Endodermal cell (in vitro differentiated cells): ENCODE data around the gene ARPC5. TPM values are rescaled to one million over a fixed set of nuclear protein-coding genes. Genes with fewer than 3 reads are reported as not detected.
A peak's percentile ranks its signal among the peaks of the same experiment; 100 is the strongest.

Source experiments
- DNase-seq: peaks from one replicate; pipeline ENCODE4 v3.0.0-alpha.2; 2017
- H3K27ac ChIP-seq: 2 replicates; pipeline ENCODE4 v1.5.1; 2013; ENCODE audit warnings: mild to moderate bottlenecking, low read depth, low read length, moderate library complexity
- H3K27me3 ChIP-seq: 2 replicates; pipeline ENCODE4 v1.6.1; 2013; ENCODE audit warnings: mild to moderate bottlenecking, low read length, moderate library complexity; ENCODE audit not compliant: insufficient read depth, control insufficient read depth, poor library complexity, severe bottlenecking
- H3K36me3 ChIP-seq: 2 replicates; pipeline ENCODE4 v1.7.0; 2013; ENCODE audit warnings: mild to moderate bottlenecking, low read length, moderate library complexity; ENCODE audit not compliant: control insufficient read depth, insufficient read depth
- H3K4me1 ChIP-seq: one replicate; pipeline ENCODE4 v1.7.0; 2013; ENCODE audit warnings: low read length; ENCODE audit not compliant: control insufficient read depth, insufficient read depth
- H3K4me3 ChIP-seq: 2 replicates; pipeline ENCODE4 v1.5.1; 2013; ENCODE audit warnings: mild to moderate bottlenecking, low read length, moderate library complexity
- H3K9ac ChIP-seq: 2 replicates; pipeline ENCODE4 v1.6.1; 2013; ENCODE audit warnings: mild to moderate bottlenecking, low read length, moderate library complexity; ENCODE audit not compliant: poor library complexity, severe bottlenecking; ENCODE audit errors: extremely low read depth
- H3K9me3 ChIP-seq: 2 replicates; pipeline ENCODE4 v1.6.1; 2013; ENCODE audit warnings: mild to moderate bottlenecking, low read length, moderate library complexity; ENCODE audit not compliant: control insufficient read depth
- H3K27ac Mint-ChIP-seq: 2 replicates; pipeline ENCODE4 v1.8.0; 2020; ENCODE audit warnings: mixed read lengths
- H3K27me3 Mint-ChIP-seq: 2 replicates; pipeline ENCODE4 v1.8.0; 2021; ENCODE audit warnings: mild to moderate bottlenecking, mixed read lengths; ENCODE audit not compliant: insufficient read depth
- H3K36me3 Mint-ChIP-seq: 2 replicates; pipeline ENCODE4 v1.8.0; 2020; ENCODE audit warnings: low read depth, mixed read lengths
- H3K4me1 Mint-ChIP-seq: 2 replicates; pipeline ENCODE4 v1.8.0; 2020; ENCODE audit warnings: mixed read lengths
- H3K4me3 Mint-ChIP-seq: 2 replicates; pipeline ENCODE4 v1.8.0; 2020; ENCODE audit warnings: mild to moderate bottlenecking, moderate library complexity, mixed read lengths
- H3K9me3 Mint-ChIP-seq: 2 replicates; pipeline ENCODE4 v1.8.0; 2020; ENCODE audit warnings: mild to moderate bottlenecking, mixed read lengths
- CTCF ChIP-seq: fragments of 200-600 bp; sonication (generic); conservative IDR thresholded peaks from 2 replicates; pipeline ENCODE4 v1.5.0; 2021; ENCODE audit warnings: antibody characterized with exemption, mild to moderate bottlenecking
- WGBS, 2 experiments: methylation state at CpG; one replicate each; pipeline versions ENCODE4 v1.1.5 to v1.1.7; 2013; ENCODE audit warnings: missing lambda C conversion rate in 2 of 2, mixed read lengths in 1 of 2; ENCODE audit not compliant: insufficient coverage in 1 of 2, insufficient read length in 1 of 2; 5-methylcytosine and 5-hydroxymethylcytosine counted together
- total RNA-seq, 2 donors: library from RNA; stranded (reverse); fragmentation: NEBNext Ultra II Directional in 1 of 2; extraction: Animal tissue kit (Norgen Biotek cat#: 25700) in 1 of 2; gene quantifications; 2 replicates in 1 of 2; 3 replicates in 1 of 2; pipeline ENCODE4 v1.2.1, GENCODE V29; 2021

The ARPC5 gene
- total RNA-seq, 2 donors from 2014 or later: 78.7 to 99.5 TPM

- H3K4me3 ChIP-seq: no peak overlapping the region
- H3K27ac Mint-ChIP-seq: no peak overlapping the region
- H3K4me1 ChIP-seq: no peaks in the 10 kb centered on the region
- DNase-seq: no peak
- no peaks in the 10 kb centered on the region for H3K36me3 Mint-ChIP-seq
- peaks cover 9% of the 10 kb centered on the region for H3K9me3 Mint-ChIP-seq
- TF ChIP-seq CTCF: no peak
- 88 to 100% methylated on average over 2 of the region's 2 CpGs for WGBS, 2 experiments
- H3K4me1 Mint-ChIP-seq: no peaks in the 10 kb centered on the region
- H3K27ac ChIP-seq: no peak overlapping the region
- no peak overlapping the region for H3K9ac ChIP-seq
- peaks cover 11% of the 10 kb centered on the region for H3K9me3 ChIP-seq
- H3K4me3 Mint-ChIP-seq: no peak overlapping the region
- peaks cover 3% of the 10 kb centered on the region for H3K27me3 Mint-ChIP-seq
- H3K36me3 ChIP-seq: no peaks in the 10 kb centered on the region
- H3K27me3 ChIP-seq: no peaks in the 10 kb centered on the region
Measured at GRCh38 chr1:183673605-183674323, 38.2 kb upstream of the ARPC5 start.

- Mint-ChIP-seq H3K27ac (no peak overlapping the region), H3K36me3 (no peaks in the 10 kb centered on the region), H3K4me1 (no peaks in the 10 kb centered on the region), H3K4me3 (no peak overlapping the region), H3K9me3 (peaks cover 9% of the 10 kb centered on the region), H3K27me3 (peaks cover 3% of the 10 kb centered on the region)
- Histone ChIP-seq H3K27ac (no peak overlapping the region), H3K4me1 (no peaks in the 10 kb centered on the region), H3K36me3 (no peaks in the 10 kb centered on the region), H3K9me3 (peaks cover 11% of the 10 kb centered on the region), H3K4me3 (no peak overlapping the region), H3K9ac (no peak overlapping the region), H3K27me3 (no peaks in the 10 kb centered on the region)
- DNase-seq: no peak
- 86 to 96% methylated on average over 1 of the region's 1 CpG for WGBS, 2 experiments
- TF ChIP-seq CTCF: peak; percentile 36
Measured at GRCh38 chr1:183670169-183670568, 34.6 kb upstream of the ARPC5 start.

- H3K36me3 ChIP-seq: no peaks in the 10 kb centered on the region
- no peaks in the 10 kb centered on the region for H3K4me1 ChIP-seq
- H3K27me3 ChIP-seq: peaks cover 15% of the 10 kb centered on the region
- no peak for DNase-seq
- H3K9ac ChIP-seq: no peak overlapping the region
- Mint-ChIP-seq H3K27me3 (peaks cover 9% of the 10 kb centered on the region), H3K36me3 (no peaks in the 10 kb centered on the region), H3K27ac (no peak overlapping the region), H3K4me1 (no peaks in the 10 kb centered on the region), H3K4me3 (no peak overlapping the region), H3K9me3 (no peaks in the 10 kb centered on the region)
- H3K27ac ChIP-seq: no peak overlapping the region
- TF ChIP-seq CTCF: no peak
- 98 to 100% methylated on average over 2 to 3 of the region's 3 CpGs for WGBS, 2 experiments
- no peak overlapping the region for H3K4me3 ChIP-seq
- no peaks in the 10 kb centered on the region for H3K9me3 ChIP-seq
Measured at GRCh38 chr1:183656355-183656754, 20.8 kb upstream of the ARPC5 start.
